Osteoblast (primary cell): ENCODE data around the gene CXCL11. TPM values are rescaled to one million over a fixed set of nuclear protein-coding genes. Genes with fewer than 3 reads are reported as not detected.
A peak's percentile ranks its signal among the peaks of the same experiment; 100 is the strongest.

Experiments
- DNase-seq: peaks from one replicate; pipeline ENCODE4 v3.0.0; 2011; ENCODE audit warnings: low spot score, mixed read lengths; ENCODE audit not compliant: insufficient read length; ENCODE audit errors: missing footprints
- H2AFZ ChIP-seq: 2 replicates; pipeline ENCODE4 v1.6.0; 2011; ENCODE audit warnings: mild to moderate bottlenecking, low read length
- H3K27ac ChIP-seq: 2 replicates; pipeline ENCODE4 v1.5.1; 2011; ENCODE audit warnings: mild to moderate bottlenecking, low read depth, low read length, moderate library complexity
- H3K27me3 ChIP-seq: 2 replicates; pipeline ENCODE4 v1.6.0; 2012; ENCODE audit warnings: mild to moderate bottlenecking, control low read depth, inconsistent platforms, low read length, moderate library complexity; ENCODE audit not compliant: insufficient read depth
- H3K36me3 ChIP-seq: 2 replicates; pipeline ENCODE4 v1.5.1; 2011; ENCODE audit warnings: mild to moderate bottlenecking, low read length, control low read depth, moderate library complexity; ENCODE audit not compliant: insufficient read depth
- H3K4me1 ChIP-seq: 2 replicates; pipeline ENCODE4 v1.5.1; 2011; ENCODE audit warnings: mild to moderate bottlenecking, low read length, control low read depth, moderate library complexity; ENCODE audit not compliant: insufficient read depth
- H3K4me2 ChIP-seq: 2 replicates; pipeline ENCODE4 v1.6.0; 2011; ENCODE audit warnings: mild to moderate bottlenecking, low read length; ENCODE audit not compliant: insufficient read depth
- H3K4me3 ChIP-seq: fragments of 200-600 bp; sonication (generic); 3 replicates; pipeline ENCODE4 v1.5.1; 2012; ENCODE audit warnings: mild to moderate bottlenecking, low read length, inconsistent platforms; ENCODE audit not compliant: insufficient read depth
- H3K79me2 ChIP-seq: 2 replicates; pipeline ENCODE4 v1.6.0; 2012; ENCODE audit warnings: mild to moderate bottlenecking, low read length, control low read depth, inconsistent platforms; ENCODE audit not compliant: insufficient read depth
- H3K9me3 ChIP-seq: 2 replicates; pipeline ENCODE4 v1.5.1; 2011; ENCODE audit warnings: low read depth, low read length, control low read depth
- H4K20me1 ChIP-seq: 2 replicates; pipeline ENCODE4 v1.6.0; 2012; ENCODE audit warnings: mild to moderate bottlenecking, low read length, control low read depth; ENCODE audit not compliant: insufficient read depth
- total RNA-seq: library from RNA; depleted of rRNA; stranded (reverse); fragments of >200 nt; gene quantifications from 2 replicates; pipeline ENCODE4 v1.2.3, GENCODE V29; 2012
- TF ChIP-seq, protein P1 (sequence below): IDR thresholded peaks from 2 replicates; pipeline ENCODE4 v1.5.1; 2011; ENCODE audit warnings: mild to moderate bottlenecking, low read depth, low read length, moderate library complexity; ENCODE audit errors: extremely low read depth

Gene CXCL11
- total RNA-seq, 1 donor, result not detected

DNA sequence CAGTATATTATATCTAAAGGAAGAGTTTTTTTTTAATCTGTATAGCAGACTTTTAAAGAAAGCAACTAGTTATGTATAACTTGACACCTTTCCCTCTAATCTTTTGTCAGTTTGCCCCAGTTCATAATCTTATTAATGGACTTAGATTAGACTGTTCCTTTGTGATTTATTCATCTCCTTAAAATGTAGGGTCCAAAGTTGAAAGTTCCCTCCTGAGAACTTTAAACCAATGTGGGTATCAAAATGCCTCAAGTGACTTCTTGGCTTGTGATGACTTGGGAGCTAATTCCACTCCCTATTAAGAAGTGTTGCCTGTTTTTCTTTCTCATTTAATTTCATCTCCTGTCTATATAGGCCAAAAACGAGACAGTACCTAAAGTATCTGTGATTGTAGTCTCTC is 38.8 kb downstream of the CXCL11 start:
- TF ChIP-seq, protein P1, sequence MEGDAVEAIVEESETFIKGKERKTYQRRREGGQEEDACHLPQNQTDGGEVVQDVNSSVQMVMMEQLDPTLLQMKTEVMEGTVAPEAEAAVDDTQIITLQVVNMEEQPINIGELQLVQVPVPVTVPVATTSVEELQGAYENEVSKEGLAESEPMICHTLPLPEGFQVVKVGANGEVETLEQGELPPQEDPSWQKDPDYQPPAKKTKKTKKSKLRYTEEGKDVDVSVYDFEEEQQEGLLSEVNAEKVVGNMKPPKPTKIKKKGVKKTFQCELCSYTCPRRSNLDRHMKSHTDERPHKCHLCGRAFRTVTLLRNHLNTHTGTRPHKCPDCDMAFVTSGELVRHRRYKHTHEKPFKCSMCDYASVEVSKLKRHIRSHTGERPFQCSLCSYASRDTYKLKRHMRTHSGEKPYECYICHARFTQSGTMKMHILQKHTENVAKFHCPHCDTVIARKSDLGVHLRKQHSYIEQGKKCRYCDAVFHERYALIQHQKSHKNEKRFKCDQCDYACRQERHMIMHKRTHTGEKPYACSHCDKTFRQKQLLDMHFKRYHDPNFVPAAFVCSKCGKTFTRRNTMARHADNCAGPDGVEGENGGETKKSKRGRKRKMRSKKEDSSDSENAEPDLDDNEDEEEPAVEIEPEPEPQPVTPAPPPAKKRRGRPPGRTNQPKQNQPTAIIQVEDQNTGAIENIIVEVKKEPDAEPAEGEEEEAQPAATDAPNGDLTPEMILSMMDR, result no peak
- Histone ChIP-seq H4K20me1 (no peaks in the 10 kb centered on the region), H3K4me2 (no peak overlapping the region), H3K27ac (no peak overlapping the region), H3K4me3 (no peak overlapping the region), H3K36me3 (no peaks in the 10 kb centered on the region), H3K9me3 (no peaks in the 10 kb centered on the region), H3K27me3 (peaks cover 3% of the 10 kb centered on the region), H3K79me2 (no peaks in the 10 kb centered on the region), H2AFZ (no peak overlapping the region), H3K4me1 (no peaks in the 10 kb centered on the region)
- no peak for DNase-seq

- H3K79me2 ChIP-seq, result peaks cover 5% of the 10 kb centered on the region
- H3K27ac ChIP-seq, result no peak overlapping the region
Observed at GRCh38 chr4:75995727-75996126, 40.1 kb downstream of the CXCL11 start.

GRCh38 chr4:75992462-75992861 is 43.4 kb downstream of the CXCL11 start:
- no peak overlapping the region for H3K4me2 ChIP-seq
- no peaks in the 10 kb centered on the region for H3K36me3 ChIP-seq
- H2AFZ ChIP-seq, result no peak overlapping the region
- no peak for DNase-seq
- H3K4me3 ChIP-seq, result no peak overlapping the region
- peaks cover 20% of the 10 kb centered on the region for H4K20me1 ChIP-seq
- H3K9me3 ChIP-seq, result no peaks in the 10 kb centered on the region
- H3K79me2 ChIP-seq, result peaks cover 37% of the 10 kb centered on the region
- peaks cover 15% of the 10 kb centered on the region for H3K4me1 ChIP-seq
- H3K27me3 ChIP-seq, result no peaks in the 10 kb centered on the region
- TF ChIP-seq, protein P1, result no peak
- H3K27ac ChIP-seq, result no peak overlapping the region

More at GRCh38 chr4:75995727-75996126, 40.1 kb downstream of the CXCL11 start:
- DNase-seq, result no peak
- H3K27me3 ChIP-seq, result no peaks in the 10 kb centered on the region
- no peaks in the 10 kb centered on the region for H4K20me1 ChIP-seq
- H3K9me3 ChIP-seq, result no peaks in the 10 kb centered on the region
- no peaks in the 10 kb centered on the region for H3K36me3 ChIP-seq
- no peaks in the 10 kb centered on the region for H3K4me1 ChIP-seq
- no peak overlapping the region for H3K4me2 ChIP-seq
- no peak overlapping the region for H2AFZ ChIP-seq
- H3K4me3 ChIP-seq, result no peak overlapping the region
- TF ChIP-seq, protein P1, result peak; percentile 55

- Histone ChIP-seq H3K9me3 (no peaks in the 10 kb centered on the region), H3K4me1 (peaks cover 19% of the 10 kb centered on the region), H3K79me2 (peaks cover 61% of the 10 kb centered on the region), H3K4me2 (peak overlapping the region; percentile 93), H3K27ac (peak overlapping the region; percentile 83), H2AFZ (peak overlapping the region; percentile 96), H4K20me1 (peaks cover 28% of the 10 kb centered on the region), H3K27me3 (no peaks in the 10 kb centered on the region), H3K36me3 (no peaks in the 10 kb centered on the region), H3K4me3 (peak overlapping the region; percentile 84)
- no peak for DNase-seq
- TF ChIP-seq, protein P1, result no peak
Observed at GRCh38 chr4:75989846-75990528, 45.9 kb downstream of the CXCL11 start.
